ENCODE data around the gene RUNX2.
"Not testable (repeated sequence)": the region's sequence is repeated elsewhere in the genome, so short reads cannot be mapped to it uniquely, and the experiment has no call there.

RUNX2 gene

DNA sequence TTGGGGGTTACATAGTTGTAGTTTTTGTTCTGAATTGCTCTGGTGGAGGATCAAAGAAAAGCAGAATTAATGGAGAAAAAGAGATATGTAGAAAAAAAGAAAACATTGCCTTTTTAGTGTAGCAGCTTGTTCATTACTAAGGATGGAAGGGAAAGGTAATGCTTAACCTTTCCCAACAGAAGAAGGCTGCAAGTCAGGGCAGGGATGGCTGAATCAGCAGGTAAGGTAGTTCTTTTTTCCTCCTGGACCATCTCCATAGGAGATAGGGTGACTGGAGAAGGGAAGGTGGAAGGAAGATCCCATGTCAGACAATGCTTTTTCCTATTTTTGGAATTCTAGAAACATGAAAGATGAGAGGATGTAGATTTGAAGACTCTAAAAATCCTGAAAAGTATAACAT is 129.0 kb downstream of the RUNX2 start:
- DNase-seq (ENCODE audit: low spot score), result no peak

- DNase-seq (ENCODE audit: low spot score), result no peak
Observed at GRCh38 chr6:45458672-45459071, 130.5 kb downstream of the RUNX2 start.

- no peak for DNase-seq (ENCODE audit: low spot score)
Observed at GRCh38 chr6:45460166-45460565, 132.0 kb downstream of the RUNX2 start.

DNA sequence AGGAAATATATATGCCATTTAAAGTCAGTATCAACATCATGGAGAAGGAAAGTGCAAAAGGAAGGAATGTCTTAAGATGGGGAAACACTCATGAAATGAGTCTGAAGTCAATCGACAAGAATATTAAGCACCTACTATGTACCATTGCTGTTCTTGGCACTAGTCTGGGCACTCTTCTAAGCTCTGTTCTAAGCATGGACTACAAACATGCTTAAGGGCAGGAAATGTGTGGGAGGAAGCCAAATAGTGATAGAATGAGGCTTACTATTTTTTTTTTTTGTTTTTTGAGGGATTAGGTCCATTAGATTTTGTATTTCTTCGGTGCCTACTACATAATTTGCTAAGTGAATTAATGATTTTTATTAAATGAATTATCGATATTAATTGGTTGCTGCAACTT is 133.4 kb downstream of the RUNX2 start:
- DNase-seq (ENCODE audit: low spot score), result no peak

DNA sequence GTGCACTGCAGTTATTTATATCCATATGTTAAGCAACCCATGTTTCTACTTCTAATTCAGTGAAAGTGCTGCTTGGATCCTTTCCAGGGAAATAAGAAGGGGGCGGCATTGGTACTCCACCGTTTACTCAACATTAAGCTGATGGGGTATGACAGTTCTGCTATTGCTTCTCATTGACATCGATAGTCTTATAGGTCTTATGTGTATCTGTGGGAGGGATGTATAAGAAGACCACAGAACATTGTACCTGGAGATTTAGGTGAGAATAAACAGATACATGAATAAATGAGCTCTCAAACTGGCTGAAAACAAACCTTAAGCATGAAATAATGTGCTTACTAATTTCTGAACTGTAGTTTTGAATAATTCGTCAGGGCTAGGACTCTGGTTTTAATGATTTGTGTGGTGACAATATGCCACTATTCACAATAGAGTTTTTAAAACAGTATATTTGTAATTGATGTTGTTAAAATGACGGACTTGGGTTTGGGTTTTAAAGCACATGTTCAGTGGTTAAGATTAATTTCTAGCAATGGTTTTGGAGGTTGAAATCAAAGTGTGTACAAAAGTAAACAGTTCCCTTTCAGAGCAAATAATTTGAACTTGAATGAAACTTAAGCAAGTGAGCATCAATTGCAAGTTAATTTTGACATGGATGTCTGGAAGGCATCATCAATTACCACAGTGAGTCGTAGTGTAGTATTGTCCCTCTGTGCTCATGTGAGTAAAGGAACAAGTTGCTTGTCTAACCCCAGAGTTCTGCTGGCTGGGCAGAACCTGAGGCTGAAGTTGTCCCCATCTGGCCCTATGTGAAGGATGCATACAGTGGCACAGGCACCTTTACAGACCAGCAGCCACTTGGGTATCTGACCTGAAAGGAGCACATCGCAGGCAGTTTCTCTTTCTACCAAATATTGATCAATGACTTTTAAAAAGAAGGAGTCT is 134.3 kb downstream of the RUNX2 start:
- DNase-seq (ENCODE audit: low spot score), result no peak

DNA sequence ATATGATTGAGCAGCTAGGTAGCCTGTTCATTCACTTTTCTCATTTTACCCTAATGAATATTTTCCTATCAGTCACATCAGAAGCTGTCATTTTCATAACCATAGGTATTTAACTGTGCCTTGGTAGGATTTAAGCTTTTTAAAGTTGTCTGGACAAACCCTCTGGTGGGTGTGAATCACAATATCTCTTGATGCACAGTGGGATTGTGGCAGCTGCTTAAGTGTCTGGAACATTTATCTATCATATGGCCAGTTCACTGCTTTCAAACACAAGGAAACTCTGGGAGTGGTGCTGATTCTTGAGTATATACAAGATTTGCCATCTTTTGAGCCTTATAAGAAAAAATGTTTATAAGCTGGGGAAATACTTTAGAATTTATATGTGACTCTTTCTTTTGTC is 136.6 kb downstream of the RUNX2 start:
- DNase-seq (ENCODE audit: low spot score), result no peak

DNA sequence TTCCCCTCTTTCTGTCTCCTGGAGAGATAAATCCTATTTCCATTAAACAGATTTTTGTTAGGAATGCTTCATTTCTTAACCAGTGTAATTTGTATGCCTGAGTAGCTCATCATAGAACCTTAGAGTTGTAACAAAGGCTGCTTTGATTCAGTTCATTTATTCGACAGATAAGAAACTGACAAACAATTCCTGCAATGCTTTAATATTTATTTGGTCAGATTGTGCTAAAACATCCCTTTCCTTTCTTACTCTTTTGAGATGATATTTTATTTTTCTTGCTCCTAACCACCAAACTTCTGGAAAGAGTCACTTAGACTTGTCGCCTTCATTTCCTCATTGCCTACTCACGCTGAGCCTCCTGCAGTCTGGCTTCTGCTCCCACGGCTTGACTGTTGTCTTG is 138.6 kb downstream of the RUNX2 start:
- DNase-seq (ENCODE audit: low spot score), result no peak

DNA sequence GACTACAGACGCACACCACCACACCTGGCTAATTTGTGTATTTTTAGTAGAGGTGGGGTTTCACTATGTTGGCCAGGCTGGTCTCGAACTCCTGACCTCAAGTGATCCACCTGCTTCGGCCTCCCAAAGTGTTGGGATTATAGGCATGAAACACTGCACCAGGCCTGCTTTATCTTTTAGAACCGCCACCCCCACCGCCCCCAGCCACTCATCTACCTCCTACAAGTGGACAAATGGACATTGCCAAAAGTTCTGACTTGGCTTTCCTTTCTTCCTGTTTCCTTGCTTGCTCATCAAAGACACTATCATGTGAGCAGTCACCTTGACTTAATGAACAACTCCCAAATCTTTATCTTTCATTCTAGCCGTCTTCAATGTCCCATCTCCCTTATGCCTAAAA is 139.3 kb downstream of the RUNX2 start:
- not testable (repeated sequence) for DNase-seq (ENCODE audit: low spot score)

- no peak for DNase-seq (ENCODE audit: low spot score)
Observed at GRCh38 chr6:45467853-45468252, 139.7 kb downstream of the RUNX2 start.

DNA sequence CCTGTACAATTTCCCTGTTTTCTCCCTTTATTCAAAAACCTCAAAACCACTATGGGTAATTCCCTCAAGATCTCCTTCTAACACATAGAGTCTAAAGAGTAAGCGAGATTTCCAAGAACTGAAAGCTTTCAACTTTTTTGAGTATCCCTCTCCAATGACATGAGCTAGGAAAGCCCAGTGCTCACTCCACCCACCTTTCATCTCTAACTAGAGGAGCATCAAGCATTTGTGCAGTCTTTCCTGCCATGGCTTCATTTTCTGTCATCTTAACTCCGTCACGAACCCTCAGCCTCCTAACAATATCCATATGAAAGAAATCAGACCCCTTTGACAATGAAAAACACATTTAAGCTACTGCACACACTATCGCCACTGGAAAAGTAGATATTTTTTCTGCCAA is 141.5 kb downstream of the RUNX2 start:
- no peak for DNase-seq (ENCODE audit: low spot score)

DNA sequence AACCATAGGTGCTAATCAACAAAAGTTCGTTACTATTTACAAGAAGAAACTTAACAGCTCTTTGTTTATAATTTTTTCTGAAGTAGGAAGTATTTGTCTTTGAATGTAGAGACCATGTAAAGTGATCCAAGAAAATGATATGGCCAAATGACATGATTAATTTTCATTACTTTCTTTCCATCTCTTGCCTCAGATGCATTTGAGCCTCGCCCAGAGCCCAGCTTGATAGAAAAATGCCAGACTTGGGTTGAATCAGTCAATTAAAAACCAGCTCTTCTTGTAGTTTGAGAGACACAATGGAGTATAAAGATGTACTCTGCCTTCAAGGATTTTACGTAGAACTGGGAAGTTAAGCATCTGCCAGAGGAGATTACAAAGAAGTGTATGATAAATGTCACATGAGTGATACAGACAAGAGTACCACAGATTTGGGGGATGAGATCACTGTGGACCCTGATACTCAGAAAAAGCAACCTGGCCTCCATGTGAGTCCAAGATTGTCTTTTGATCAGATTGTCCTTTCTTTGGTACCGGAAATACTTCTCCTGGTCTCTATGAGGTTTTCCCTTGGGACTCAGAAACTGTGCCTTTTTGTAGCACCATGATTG is 142.1 kb downstream of the RUNX2 start:
- DNase-seq (ENCODE audit: low spot score), result no peak

DNA sequence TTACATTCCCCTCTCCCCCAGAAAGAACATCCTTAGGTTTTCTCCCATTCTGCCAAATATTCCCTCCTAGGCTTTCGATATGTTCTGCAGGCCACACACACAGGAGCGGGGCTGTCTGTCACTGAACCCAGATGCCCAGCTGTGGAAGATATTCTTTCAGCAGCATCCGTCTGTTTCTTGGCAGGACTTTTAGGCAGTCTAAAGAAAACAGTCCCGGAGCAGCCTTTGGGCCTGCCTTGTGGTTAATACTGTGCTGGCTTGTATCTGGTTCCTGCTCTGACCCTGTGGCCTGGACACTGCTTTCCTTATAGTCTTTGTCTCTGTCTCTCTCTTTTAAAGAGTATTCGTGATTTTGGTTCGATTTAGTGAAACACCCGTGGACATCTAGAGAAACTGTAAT is 144.3 kb downstream of the RUNX2 start:
- no peak for DNase-seq (ENCODE audit: low spot score)

GRCh38 chr6:45473121-45473993 is 145.2 kb downstream of the RUNX2 start:
- no peak for DNase-seq (ENCODE audit: low spot score)

- DNase-seq (ENCODE audit: low spot score), result no peak
Observed at GRCh38 chr6:45474376-45474775, 146.2 kb downstream of the RUNX2 start.

DNA sequence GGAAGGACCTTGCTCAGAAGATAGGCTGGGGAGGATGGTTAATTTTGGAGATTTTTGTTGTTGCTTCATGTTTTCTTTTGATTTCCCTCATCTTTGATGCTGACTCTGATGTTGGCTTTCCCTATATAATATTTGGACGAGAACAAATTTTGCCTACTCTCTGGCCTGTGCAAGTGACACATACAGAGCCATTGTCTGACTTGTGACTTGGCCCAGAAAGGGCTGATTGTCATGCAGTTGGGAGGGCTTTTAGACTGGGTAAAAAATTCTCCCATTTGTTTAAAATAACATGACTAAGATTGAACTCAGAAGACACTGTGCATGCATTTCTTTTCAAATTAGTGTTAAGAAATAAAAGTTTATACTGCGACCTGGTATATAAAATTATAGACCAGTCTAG is 148.2 kb downstream of the RUNX2 start:
- no peak for DNase-seq (ENCODE audit: low spot score)

DNA sequence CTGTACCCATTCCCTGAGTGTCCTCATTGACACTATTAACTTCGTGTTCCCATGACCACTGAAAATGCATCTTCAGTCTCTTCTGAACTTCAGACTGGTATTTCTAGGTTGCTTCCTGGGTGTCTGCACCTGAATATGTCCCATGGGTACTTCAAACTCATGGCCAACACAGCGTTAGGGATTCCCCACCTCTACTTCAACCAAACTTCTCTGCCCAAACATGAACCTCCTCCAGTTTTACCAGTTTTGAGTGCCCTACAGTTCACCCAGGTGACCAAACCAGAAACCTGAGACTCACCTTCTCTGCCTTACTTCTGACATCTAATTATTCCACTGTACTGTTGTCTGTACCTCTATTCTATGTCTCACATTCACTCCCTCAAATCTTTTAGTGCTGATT is 149.1 kb downstream of the RUNX2 start:
- no peak for DNase-seq (ENCODE audit: low spot score)

GRCh38 chr6:45477790-45478189 is 149.7 kb downstream of the RUNX2 start:
- DNase-seq (ENCODE audit: low spot score), result no peak

GRCh38 chr6:45478240-45478639 is 150.1 kb downstream of the RUNX2 start:
- no peak for DNase-seq (ENCODE audit: low spot score)

GRCh38 chr6:45479834-45480751 is 152.0 kb downstream of the RUNX2 start:
- DNase-seq (ENCODE audit: low spot score), result no peak

DNA sequence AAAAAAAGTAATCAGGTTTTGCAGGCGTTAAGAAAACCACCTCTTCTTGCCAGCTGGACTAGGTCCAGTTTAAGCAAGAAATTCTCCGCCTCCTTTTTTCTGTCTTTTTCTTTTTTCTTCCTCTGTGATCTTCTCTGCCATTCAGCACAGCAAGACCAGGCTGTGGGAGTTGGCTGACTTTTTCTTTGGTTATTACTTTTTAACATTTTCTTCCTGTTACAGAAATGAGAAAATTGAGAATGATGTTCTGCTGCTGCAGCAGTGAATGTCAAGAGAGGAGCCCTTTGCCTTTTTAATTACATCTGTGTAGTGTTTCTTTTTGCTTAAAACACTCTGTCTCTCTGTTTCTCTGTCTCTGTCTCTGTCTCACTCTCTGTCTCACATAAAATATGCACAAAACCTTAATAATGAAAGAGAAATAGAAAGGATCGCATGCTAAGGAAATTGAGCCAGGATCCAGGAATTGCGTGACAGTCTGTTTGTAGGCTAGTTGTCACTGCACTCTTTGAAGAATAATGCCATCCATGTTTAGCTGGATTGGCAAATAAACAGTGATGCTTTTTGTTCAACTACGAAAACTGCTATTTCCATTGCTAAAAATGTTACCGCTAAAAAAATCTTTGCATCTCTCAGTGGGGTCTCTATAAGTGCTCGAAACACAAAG is 152.8 kb downstream of the RUNX2 start:
- DNase-seq (ENCODE audit: low spot score), result no peak

GRCh38 chr6:45483021-45483420 is 154.9 kb downstream of the RUNX2 start:
- no peak for DNase-seq (ENCODE audit: low spot score)

Measured in hematopoietic multipotent progenitor cell treated with erythropoietin and hydrocortisone succinate and interleukin-3 and kit ligand, for 15 days (in vitro differentiated cells).